Measurements from ENCODE around the gene SLC16A9. TPM values are rescaled to one million over a fixed set of nuclear protein-coding genes. Genes with fewer than 3 reads are reported as not detected.
"Not testable (repeated sequence)": the region's sequence is repeated elsewhere in the genome, so short reads cannot be mapped to it uniquely, and the experiment has no call there.

The SLC16A9 gene
- total RNA-seq, 2 experiments from 2014 or later, result 0.08 to 0.12 TPM

GRCh38 chr10:59651902-59652301, 57.7 kb downstream of the SLC16A9 start:
- no peak for DNase-seq
- POLR2A ChIA-PET, result no interaction called here

GRCh38 chr10:59649606-59650346, 59.9 kb downstream of the SLC16A9 start:
- peaks cover 9% of the 10 kb centered on the region for H3K9me3 Mint-ChIP-seq
- CTCF ChIA-PET, result interaction anchor here (1.1 kb wide), 1 partner anchor 160 kb away, joined by 3 read pairs; no protein-coding TSS in a partner anchor
- no peak overlapping the region for H3K4me3 Mint-ChIP-seq
- H3K27ac Mint-ChIP-seq, result no peak overlapping the region
- POLR2A ChIA-PET, result no interaction called here
- peaks cover 10% of the 10 kb centered on the region for H3K4me1 Mint-ChIP-seq
- peaks cover under 1% of the 10 kb centered on the region for H3K27me3 Mint-ChIP-seq
- DNase-seq, result no peak
- no peaks in the 10 kb centered on the region for H3K36me3 Mint-ChIP-seq (ENCODE audit: low read depth)

More at GRCh38 chr10:59651902-59652301, 57.7 kb downstream of the SLC16A9 start:
- CTCF ChIA-PET, result no interaction called here
- H3K4me3 Mint-ChIP-seq, result no peak overlapping the region
- H3K4me1 Mint-ChIP-seq, result peaks cover 10% of the 10 kb centered on the region
- H3K36me3 Mint-ChIP-seq (ENCODE audit: low read depth), result no peaks in the 10 kb centered on the region
- peaks cover 4% of the 10 kb centered on the region for H3K9me3 Mint-ChIP-seq
- no peak overlapping the region for H3K27ac Mint-ChIP-seq
- no peaks in the 10 kb centered on the region for H3K27me3 Mint-ChIP-seq

- CTCF ChIA-PET, result no interaction called here
- peaks cover 4% of the 10 kb centered on the region for H3K27me3 Mint-ChIP-seq
- H3K36me3 Mint-ChIP-seq (ENCODE audit: low read depth), result no peaks in the 10 kb centered on the region
- peaks cover 15% of the 10 kb centered on the region for H3K9me3 Mint-ChIP-seq
- POLR2A ChIA-PET, result no interaction called here
- H3K27ac Mint-ChIP-seq, result no peak overlapping the region
- peaks cover 4% of the 10 kb centered on the region for H3K4me1 Mint-ChIP-seq
- no peak overlapping the region for H3K4me3 Mint-ChIP-seq
- DNase-seq, result no peak
Observed at GRCh38 chr10:59648711-59649201, 60.9 kb downstream of the SLC16A9 start.

GRCh38 chr10:59644841-59645240, 64.8 kb downstream of the SLC16A9 start:
- H3K36me3 Mint-ChIP-seq (ENCODE audit: low read depth), result no peaks in the 10 kb centered on the region
- POLR2A ChIA-PET, result no interaction called here
- H3K4me3 Mint-ChIP-seq, result no peak overlapping the region
- H3K27ac Mint-ChIP-seq, result no peak overlapping the region
- peaks cover 4% of the 10 kb centered on the region for H3K27me3 Mint-ChIP-seq
- CTCF ChIA-PET, result no interaction called here
- peaks cover 15% of the 10 kb centered on the region for H3K9me3 Mint-ChIP-seq
- H3K4me1 Mint-ChIP-seq, result no peaks in the 10 kb centered on the region
- no peak for DNase-seq

- H3K4me3 Mint-ChIP-seq; H3K4me1 Mint-ChIP-seq; H3K27ac Mint-ChIP-seq; CTCF ChIA-PET; H3K27me3 Mint-ChIP-seq; POLR2A ChIA-PET; DNase-seq; H3K36me3 Mint-ChIP-seq (ENCODE audit: low read depth): not testable (repeated sequence)
- peaks cover 11% of the 10 kb centered on the region for H3K9me3 Mint-ChIP-seq
Observed at GRCh38 chr10:59641688-59642087, 68.0 kb downstream of the SLC16A9 start.

- Mint-ChIP-seq H3K27ac (no peak overlapping the region), H3K4me3 (no peak overlapping the region), H3K4me1 (no peaks in the 10 kb centered on the region), H3K27me3 (peaks cover 23% of the 10 kb centered on the region), H3K36me3 (ENCODE audit: low read depth) (no peaks in the 10 kb centered on the region), H3K9me3 (no peaks in the 10 kb centered on the region)
- CTCF ChIA-PET, result interaction anchor here (1.0 kb wide), 1 partner anchor 150 kb away, joined by 3 read pairs; no protein-coding TSS in a partner anchor
- DNase-seq, result no peak
- POLR2A ChIA-PET, result no interaction called here
Observed at GRCh38 chr10:59635502-59636290, 74.0 kb downstream of the SLC16A9 start.

DNA sequence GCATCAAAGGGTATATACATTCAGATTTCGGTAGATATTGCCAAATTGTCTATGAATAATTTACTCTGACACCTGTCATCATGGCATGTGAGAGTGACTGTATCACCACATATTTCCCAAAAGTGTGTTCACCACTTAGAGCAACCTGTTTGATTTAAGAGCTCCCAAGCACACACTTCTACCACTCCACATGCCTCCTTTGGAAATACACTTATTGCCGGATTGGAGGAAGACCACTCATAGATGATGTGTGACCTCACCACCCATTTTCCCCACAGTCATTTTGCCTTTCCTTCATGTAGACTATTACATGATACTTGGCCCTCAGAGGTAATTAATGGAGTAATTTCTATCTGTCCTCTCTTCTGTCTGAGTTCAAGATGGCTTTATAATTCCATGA, 75.5 kb downstream of the SLC16A9 start:
- peaks cover 28% of the 10 kb centered on the region for H3K27me3 Mint-ChIP-seq

DNA sequence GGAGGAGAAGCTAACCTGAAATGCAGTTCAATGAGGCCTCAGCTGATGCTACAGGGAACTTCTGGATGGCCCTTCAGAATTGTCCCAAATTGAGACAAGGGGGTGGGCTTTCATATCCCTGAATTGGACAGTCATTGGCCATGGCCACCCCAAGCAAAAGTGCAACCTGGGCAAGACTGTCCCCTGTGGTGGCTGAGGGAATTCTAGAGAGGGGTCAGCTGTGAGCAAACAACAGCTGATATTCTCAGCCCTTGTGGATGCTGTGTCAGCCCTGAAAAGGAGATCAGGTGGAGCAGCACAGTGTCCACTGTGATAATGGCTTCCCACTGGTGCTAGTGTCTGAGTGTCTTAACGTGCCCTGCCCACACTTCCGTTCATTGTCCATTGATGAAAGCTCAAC, 76.6 kb downstream of the SLC16A9 start:
- no peaks in the 10 kb centered on the region for H3K4me1 Mint-ChIP-seq
- no peaks in the 10 kb centered on the region for H3K9me3 Mint-ChIP-seq
- H3K36me3 Mint-ChIP-seq (ENCODE audit: low read depth), result no peaks in the 10 kb centered on the region
- H3K4me3 Mint-ChIP-seq, result no peak overlapping the region
- no peak for DNase-seq
- ChIA-PET POLR2A (no interaction called here), CTCF (interaction anchor here (0.7 to 1.4 kb wide), 3 partner anchors 10 to 1102 kb away, joined by 3 read pairs; no protein-coding TSS in a partner anchor)
- H3K27me3 Mint-ChIP-seq, result peaks cover 28% of the 10 kb centered on the region
- no peak overlapping the region for H3K27ac Mint-ChIP-seq

More for the DNA sequence above, 75.5 kb downstream of the SLC16A9 start:
- Mint-ChIP-seq H3K36me3 (ENCODE audit: low read depth) (no peaks in the 10 kb centered on the region), H3K9me3 (no peaks in the 10 kb centered on the region), H3K4me1 (no peaks in the 10 kb centered on the region), H3K4me3 (no peak overlapping the region), H3K27ac (no peak overlapping the region)
- ChIA-PET POLR2A (no interaction called here), CTCF (interaction anchor here (0.9 to 1.4 kb wide), 3 partner anchors 11 to 36 kb away, joined by 3 read pairs; no protein-coding TSS in a partner anchor)
- DNase-seq, result no peak

DNA sequence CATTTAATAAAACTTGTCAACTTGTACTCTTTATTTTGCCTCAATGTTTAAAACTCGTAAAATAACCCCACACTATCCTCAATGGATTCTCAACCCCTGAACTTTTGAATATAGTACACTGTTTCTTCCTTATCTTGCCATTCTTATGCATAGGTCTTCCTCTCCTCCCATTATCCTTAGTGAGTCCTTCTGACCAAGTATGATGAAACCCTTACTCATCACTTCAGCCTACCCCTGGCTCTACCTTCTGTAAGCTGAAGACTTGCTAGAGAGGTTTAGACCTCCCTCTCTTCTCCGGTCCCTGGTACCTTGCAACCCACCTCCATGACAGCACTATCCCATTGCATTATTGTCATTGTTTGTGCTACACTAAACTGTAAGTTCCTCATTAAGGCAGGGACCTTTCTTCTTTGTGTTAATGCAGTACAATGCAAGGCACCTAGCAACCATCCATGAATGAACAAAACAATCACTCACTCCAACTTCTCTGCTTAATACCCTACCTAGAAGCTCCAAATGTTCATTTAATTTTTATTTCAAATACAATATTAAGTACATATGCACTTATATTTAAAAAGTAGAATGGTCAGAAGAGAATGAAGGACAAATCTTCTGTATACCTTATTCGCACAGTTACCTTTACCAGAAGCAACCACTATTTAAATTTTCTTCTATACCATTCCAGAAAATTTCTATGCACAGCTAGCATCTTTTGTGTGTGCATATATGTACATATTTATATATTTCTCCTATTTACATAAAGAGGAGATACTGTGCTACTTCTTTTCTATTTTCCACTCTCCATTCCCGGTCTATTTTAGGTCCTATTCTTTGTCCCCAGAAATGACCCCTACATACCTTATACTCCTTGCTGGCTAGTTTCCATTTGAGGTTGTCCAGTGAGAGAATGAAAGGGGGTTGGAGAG, 77.5 kb downstream of the SLC16A9 start:
- ChIA-PET CTCF (interaction anchor here (0.7 kb wide), 1 partner anchor 1101 kb away, joined by 3 read pairs; no protein-coding TSS in a partner anchor), POLR2A (no interaction called here)
- Mint-ChIP-seq H3K9me3 (no peaks in the 10 kb centered on the region), H3K27me3 (peaks cover 28% of the 10 kb centered on the region), H3K4me1 (no peaks in the 10 kb centered on the region), H3K4me3 (no peak overlapping the region), H3K36me3 (ENCODE audit: low read depth) (no peaks in the 10 kb centered on the region), H3K27ac (no peak overlapping the region)
- DNase-seq, result no peak

GRCh38 chr10:59631237-59631636, 78.4 kb downstream of the SLC16A9 start:
- Mint-ChIP-seq H3K4me1 (peaks cover 2% of the 10 kb centered on the region), H3K36me3 (ENCODE audit: low read depth) (no peaks in the 10 kb centered on the region), H3K27ac (no peak overlapping the region), H3K27me3 (peaks cover 25% of the 10 kb centered on the region), H3K4me3 (no peak overlapping the region), H3K9me3 (no peaks in the 10 kb centered on the region)
- ChIA-PET CTCF (interaction anchor here (0.7 to 1.7 kb wide), 2 partner anchors 9 to 275 kb away, joined by 4 to 5 read pairs; partner anchors contain the start of gene CCDC6), POLR2A (no interaction called here)
- DNase-seq, result no peak

- Mint-ChIP-seq H3K27ac (no peak overlapping the region), H3K36me3 (ENCODE audit: low read depth) (no peaks in the 10 kb centered on the region), H3K4me3 (no peak overlapping the region), H3K4me1 (peaks cover 4% of the 10 kb centered on the region), H3K27me3 (peaks cover 17% of the 10 kb centered on the region), H3K9me3 (no peaks in the 10 kb centered on the region)
- ChIA-PET POLR2A (no interaction called here), CTCF (interaction anchor here (0.6 kb wide), 1 partner anchor 403 kb away, joined by 3 read pairs; no protein-coding TSS in a partner anchor)
- DNase-seq, result no peak
Observed at GRCh38 chr10:59628965-59629364, 80.7 kb downstream of the SLC16A9 start.

GRCh38 chr10:59628456-59628855, 81.2 kb downstream of the SLC16A9 start:
- Mint-ChIP-seq H3K36me3 (ENCODE audit: low read depth) (no peaks in the 10 kb centered on the region), H3K27ac (no peak overlapping the region), H3K9me3 (no peaks in the 10 kb centered on the region), H3K4me1 (peaks cover 4% of the 10 kb centered on the region), H3K27me3 (peaks cover 17% of the 10 kb centered on the region), H3K4me3 (no peak overlapping the region)
- no peak for DNase-seq
- POLR2A ChIA-PET, result no interaction called here
- CTCF ChIA-PET, result interaction anchor here (0.6 kb wide), 1 partner anchor 404 kb away, joined by 3 read pairs; no protein-coding TSS in a partner anchor

Measured in activated CD4-positive, alpha-beta T cell treated with anti-CD3 and anti-CD28 coated beads, Interleukin-2, amount 10 ng/mL, durations not matched to agents 7 days and 5 days (primary cell).